Hematopoietic multipotent progenitor cell treated with erythropoietin and hydrocortisone succinate and interleukin-3 and kit ligand, for 6 days (in vitro differentiated cells): Measurements from ENCODE around the gene FOLH1.
"Not testable (repeated sequence)": the region's sequence is repeated elsewhere in the genome, so short reads cannot be mapped to it uniquely, and the experiment has no call there.

Experiments
- DNase-seq: peaks from one replicate; pipeline ENCODE4 v3.0.0-alpha.2; 2015

FOLH1 gene

DNA sequence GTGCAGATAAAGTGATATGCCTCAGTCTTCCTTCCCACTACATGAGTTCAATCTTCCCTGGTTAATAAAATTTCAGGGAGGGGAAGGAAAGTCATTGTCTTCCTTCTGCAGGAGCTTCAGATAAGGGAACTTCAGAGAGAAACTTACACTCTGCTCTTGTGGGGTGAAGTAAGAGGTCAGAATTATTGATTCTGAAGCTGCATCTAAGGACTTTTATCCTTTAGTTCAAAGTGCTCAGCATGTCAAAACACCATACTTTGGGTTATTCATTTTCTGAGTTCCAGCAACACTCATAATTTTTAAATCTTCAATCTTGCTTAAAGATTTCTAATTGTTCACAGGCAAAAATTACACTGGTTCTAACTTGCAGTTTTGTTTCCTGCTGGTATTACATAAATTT is 33.0 kb downstream of the FOLH1 start:
- DNase-seq, result not testable (repeated sequence)

GRCh38 chr11:49174691-49175366 is 33.6 kb downstream of the FOLH1 start:
- DNase-seq, result not testable (repeated sequence)

DNA sequence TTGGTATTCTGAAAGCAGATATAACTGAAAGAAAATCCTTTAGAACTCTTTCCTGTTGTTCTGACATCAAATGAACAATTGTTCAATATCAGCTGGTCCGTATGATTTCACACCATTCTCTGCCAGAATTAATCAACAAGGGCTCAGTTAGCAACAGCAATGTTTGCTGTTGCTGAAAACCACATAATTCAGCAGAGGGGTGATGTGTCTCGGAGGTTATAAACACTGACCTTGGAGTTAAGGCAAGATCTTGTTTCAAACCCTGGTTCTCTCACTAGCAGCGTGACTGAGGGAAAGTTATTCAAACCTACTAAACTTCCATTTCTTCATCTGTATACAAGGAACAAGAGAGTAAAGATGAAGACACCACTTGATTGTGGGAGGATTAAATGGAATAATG is 36.8 kb downstream of the FOLH1 start:
- DNase-seq, result not testable (repeated sequence)

- not testable (repeated sequence) for DNase-seq
Measured at GRCh38 chr11:49169579-49169978, 38.8 kb downstream of the FOLH1 start.

- not testable (repeated sequence) for DNase-seq
Measured at GRCh38 chr11:49168992-49169391, 39.4 kb downstream of the FOLH1 start.

DNA sequence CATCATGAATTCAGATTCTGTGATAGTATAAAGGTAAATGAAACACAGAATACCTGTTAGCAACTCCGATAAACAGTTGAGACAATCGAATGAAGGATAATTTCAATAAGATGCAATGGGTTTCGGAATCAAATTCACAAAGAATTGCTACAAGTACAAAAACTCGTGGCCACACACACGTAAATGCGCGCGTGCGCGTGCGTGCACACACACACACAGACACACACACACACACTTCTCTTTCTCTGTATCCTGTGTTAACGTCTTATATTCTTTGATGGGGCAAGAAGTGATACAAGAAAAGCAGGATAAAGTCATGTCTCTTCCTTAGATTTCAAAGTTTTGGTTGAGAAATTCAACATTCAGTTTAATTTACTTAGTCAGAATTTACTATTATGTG is 57.2 kb downstream of the FOLH1 start:
- no peak for DNase-seq

DNA sequence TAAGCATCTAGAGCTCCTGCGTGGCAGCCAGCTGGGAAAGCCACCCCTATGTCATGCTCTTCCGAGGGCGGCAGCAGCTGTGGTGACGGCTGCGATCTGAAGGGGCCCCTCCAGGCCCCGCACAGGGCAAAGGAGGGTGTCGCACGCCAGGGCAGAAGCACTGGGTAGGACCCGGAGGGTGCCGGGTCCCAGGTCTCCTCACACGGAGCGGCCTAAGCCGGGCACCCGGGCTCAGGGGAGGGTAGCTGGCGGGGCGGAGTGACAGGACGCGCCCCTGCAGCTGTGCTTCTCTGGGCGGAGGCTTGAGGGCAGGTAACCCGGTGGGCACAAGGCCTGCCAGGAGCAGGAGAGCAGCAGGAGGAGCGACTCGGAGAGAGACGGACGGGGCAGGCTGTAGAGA is 106.0 kb downstream of the FOLH1 start:
- DNase-seq, result not testable (repeated sequence)
